ENCODE measurements around the gene IGFL2.

DNA sequence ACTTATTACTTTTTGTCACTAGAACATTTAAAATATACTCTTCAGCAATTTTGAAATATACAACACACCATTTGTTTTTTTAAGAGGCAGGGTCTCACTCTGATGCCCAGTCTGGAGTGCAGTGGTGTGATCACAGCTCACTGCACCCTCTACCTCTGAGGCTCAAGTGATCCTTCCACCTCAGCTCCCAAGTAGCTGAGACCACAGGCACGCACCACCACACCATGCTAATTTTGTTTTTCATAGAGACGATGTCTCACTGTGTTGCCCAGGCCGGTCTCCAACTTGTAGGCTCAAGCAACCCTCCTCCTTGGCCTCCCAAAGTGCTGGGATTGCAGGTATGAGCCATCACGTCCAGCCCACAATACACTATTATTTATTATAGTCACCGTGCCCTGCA is 2.6 kb downstream of the IGFL2 start:
- TF ChIP-seq YY1 (IDR thresholded peaks at IDR 0.05; ENCODE audit: insufficient read depth, insufficient read length) (no peak), ZNF274 (IDR thresholded peaks at IDR 0.05; ENCODE audit: low read depth, low read length) (no peak), SUZ12 (IDR thresholded peaks at IDR 0.05; ENCODE audit: extremely low read depth, insufficient read depth, insufficient read length) (no peak)

Measured in NT2/D1 (cell line).